GM21526 (cell line): ENCODE measurements around the gene TKFC.
A peak's percentile ranks its signal among the peaks of the same experiment; 100 is the strongest.

Experiments used
- ATAC-seq: cut with Tn5 transposase; IDR thresholded peaks from one replicate; pipeline ENCODE4 v1.9.1; 2021; ENCODE audit warnings: moderate library complexity; ENCODE audit not compliant: unreplicated experiment, low FRiP score

TKFC gene

DNA sequence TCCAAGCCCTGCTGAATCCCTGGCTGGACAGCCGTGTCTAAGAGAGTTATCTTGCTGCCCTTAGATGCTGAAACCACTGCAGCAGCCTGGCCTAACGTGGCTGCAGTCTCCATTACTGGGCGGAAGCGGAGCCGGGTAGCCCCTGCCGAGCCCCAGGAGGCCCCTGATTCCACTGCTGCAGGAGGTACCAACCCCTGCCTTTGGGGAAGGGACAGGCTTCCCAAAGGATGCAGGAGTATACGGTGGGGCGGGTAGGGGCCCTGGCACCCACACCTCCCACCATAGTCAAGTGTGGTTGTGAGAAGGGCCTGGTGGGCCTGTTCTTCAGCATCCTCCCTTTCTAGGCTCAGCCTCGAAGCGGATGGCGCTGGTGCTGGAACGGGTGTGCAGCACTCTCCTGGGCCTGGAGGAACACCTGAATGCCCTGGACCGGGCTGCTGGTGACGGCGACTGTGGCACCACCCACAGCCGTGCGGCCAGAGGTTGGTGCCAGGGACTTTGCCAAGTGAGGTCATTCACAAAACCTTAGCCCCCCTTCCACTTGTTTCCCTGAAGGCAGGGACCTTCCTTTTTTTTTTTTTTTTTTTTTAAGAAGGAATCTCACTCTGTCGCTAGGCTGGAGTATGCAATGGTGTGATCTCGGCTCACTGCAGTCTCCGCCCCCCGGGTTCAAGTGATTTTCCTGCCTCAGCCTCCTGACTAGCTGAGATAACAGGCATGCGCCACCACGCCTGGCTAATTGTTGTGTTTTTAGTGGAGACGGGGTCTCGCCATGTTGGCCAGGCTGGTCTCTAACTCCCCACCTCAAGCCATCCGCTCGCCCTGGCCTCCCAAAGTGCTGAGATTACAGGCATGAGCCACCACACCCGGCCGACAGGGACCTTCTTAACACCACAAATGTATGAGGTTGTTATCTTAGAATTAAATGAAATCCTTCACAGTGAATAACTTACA is 11.0 kb downstream of the TKFC start:
- ATAC-seq = no peak

DNA sequence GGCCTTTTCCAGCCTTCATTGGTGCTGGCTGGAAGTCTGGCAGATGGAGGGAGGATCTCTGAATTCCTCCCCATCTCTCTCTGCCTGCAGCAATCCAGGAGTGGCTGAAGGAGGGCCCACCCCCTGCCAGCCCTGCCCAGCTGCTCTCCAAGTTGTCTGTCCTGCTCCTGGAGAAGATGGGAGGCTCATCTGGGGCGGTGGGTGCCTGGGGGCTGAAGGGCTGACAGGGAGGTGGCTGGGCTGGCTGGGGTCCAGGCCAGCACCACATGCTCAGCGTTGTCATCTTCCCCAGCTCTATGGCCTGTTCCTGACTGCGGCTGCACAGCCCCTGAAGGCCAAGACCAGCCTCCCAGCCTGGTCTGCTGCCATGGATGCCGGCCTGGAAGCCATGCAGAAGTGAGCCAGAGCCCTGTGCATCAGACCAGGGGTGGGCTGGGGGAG is 12.2 kb downstream of the TKFC start:
- ATAC-seq = no peak

DNA sequence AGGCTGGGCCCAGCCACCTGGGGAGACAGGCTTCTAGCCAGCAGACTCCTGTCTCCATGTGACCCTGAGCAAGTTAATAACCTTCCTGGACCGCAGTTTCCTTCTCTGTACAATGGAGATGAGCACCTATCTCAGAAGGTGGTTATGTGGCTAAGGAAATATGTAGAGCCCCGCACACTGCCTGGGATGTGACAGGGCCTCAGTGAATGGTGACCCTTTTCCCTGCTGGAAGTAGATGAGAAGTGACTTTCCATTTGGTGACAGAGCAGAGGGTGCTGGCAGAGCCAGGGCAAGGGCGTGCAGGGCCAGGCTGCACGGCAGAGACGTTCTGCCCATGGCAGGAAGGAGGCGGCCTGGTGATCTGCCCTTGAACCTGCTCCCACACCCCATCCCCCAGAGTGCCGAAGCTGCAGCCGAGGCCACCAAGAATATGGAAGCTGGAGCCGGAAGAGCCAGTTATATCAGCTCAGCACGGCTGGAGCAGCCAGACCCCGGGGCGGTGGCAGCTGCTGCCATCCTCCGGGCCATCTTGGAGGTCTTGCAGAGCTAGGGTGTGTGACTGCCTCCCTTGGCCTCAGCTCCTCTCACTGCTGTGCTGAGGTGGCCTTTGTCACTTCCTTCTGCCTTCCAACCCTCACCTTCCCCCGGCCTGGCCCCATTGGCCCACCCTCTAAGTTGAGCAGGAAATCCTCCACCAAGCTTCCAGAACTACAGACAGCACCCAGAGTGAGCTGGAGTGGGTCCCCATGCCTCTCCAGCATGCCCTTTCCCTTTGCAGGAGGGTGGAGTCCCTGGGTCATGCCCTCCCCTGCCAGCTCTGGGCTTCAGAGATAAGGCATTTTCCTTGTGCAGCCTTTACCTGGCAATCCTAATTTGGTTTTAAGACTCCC is 13.2 kb downstream of the TKFC start:
- no peak for ATAC-seq

DNA sequence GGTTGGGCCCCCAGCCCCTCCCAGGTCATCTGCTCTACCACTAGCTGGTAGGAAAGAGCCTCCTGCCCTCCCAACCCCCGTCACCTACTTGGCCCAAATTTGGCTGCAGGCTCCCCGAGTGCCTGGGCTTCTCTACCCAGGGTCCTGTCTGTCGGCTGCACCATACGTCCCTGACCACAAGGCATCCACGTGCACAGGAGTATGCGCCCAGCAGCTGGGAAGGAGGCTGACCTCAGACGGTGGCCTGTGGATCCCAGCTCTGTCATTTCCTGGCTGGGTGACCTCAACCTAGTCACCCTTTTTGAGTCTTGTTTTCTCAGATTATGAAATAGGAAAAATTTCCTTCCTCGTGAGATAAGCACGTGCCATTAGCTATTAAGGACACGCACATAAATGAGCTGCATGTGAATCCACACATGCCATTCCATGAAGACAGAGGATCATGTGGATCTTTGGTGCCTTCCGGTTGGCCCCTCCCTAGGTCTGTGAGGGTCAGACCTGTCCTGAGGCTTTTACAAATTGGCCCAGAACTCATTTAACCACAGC is 15.0 kb downstream of the TKFC start:
- no peak for ATAC-seq

DNA sequence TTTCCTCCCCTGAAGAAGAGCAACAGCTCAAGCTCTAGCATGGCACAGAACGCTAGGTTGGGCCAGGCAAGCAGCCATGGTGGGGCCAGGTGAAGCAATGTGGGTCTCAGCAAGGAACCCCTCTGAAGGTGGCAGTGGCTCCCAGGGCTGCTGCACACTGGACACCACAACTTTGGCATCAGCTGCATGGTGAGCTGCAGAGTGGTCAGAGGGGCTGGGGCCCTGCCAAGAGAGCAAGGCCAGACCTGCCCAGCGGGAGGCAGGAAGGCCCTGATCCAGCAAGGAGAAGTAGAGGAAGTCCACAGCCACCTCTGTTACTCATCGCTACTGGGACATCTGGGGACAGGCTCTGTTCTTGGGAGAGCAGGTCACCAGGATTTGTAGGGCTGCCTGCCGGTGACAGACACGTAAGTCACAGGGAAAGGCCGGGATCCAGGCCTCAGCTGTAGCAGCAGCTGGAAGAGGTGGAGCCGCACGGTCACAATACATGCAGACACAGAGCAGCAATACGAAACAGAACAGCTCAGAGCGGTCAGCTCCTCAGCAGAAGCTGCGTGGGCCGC is 16.2 kb downstream of the TKFC start:
- no peak for ATAC-seq

DNA sequence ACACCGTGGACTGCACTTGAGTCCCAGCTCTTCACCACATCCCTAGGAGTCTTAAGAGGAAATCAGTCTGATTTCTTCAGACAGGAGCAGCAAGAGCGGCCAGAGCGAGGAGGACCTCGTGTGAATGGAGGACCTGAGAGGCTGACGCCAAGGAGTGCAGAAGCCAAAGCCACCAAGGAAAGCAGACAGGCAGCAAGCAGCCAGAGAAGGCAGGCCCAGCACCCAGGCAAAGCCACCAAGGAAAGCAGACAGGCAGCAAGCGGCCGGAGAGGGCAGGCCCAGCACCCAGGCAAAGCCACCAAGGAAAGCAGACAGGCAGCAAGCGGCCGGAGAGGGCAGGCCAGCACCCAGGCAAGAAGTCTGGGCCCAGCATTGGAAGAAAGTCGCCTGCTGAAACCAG is 16.9 kb downstream of the TKFC start:
- no peak for ATAC-seq

DNA sequence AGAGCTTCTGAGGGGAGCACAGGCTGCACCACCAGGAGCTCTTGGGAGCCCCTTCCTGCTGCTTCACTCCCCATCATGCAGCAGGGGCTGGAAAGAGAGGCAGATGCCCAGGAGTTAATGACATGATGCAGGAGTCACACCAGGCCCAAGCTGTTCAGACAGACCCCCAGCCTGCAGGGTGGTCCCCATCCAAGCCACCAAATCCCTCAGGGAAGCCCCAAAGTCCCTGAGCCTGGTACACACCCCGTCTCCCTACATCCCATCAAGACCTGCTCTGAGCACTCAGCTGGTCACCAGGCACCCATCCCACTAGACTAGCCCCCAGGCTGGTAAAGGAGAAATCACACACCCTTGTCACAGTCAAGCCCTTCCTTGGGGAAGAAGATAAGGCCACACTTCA is 17.3 kb downstream of the TKFC start:
- ATAC-seq = no peak

DNA sequence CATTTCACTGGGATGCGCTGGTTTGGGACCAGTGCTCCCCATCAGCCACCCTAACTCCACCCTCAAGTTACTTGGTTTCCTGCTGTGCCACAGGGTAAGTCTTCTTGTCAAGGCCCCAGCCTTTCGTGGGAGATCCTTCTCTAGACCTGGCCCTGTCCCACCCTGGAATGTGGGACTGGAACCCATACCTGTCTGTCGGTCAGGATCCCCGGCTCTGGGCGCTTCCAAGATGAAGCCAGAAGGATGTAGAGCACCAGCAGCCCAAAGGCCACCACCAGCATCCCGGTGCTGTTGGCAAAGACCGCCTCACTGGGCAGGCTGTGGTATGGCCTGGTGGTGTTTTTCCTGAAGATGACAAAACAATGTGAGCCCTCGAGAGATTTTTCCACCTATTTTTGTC is 17.8 kb downstream of the TKFC start:
- no peak for ATAC-seq

DNA sequence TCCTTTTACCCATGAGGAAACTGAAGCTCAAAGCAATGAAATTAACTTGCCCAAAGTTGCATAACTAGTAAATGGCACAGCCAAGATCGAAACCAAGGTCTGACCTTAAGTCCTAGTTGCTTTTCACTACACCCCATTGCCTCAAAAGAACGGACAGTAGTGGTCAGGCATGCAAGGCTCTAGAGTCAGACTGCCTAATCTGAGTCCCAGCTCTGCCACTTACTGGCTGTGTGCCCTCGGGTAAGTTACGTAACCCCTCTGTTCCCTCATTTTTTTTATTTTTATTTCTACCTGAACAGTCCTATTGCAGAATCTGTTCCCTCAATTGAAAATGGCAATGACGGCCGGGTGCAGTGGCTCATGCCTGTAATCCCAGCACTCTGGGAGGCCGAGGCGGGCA is 19.0 kb downstream of the TKFC start:
- ATAC-seq = no peak

DNA sequence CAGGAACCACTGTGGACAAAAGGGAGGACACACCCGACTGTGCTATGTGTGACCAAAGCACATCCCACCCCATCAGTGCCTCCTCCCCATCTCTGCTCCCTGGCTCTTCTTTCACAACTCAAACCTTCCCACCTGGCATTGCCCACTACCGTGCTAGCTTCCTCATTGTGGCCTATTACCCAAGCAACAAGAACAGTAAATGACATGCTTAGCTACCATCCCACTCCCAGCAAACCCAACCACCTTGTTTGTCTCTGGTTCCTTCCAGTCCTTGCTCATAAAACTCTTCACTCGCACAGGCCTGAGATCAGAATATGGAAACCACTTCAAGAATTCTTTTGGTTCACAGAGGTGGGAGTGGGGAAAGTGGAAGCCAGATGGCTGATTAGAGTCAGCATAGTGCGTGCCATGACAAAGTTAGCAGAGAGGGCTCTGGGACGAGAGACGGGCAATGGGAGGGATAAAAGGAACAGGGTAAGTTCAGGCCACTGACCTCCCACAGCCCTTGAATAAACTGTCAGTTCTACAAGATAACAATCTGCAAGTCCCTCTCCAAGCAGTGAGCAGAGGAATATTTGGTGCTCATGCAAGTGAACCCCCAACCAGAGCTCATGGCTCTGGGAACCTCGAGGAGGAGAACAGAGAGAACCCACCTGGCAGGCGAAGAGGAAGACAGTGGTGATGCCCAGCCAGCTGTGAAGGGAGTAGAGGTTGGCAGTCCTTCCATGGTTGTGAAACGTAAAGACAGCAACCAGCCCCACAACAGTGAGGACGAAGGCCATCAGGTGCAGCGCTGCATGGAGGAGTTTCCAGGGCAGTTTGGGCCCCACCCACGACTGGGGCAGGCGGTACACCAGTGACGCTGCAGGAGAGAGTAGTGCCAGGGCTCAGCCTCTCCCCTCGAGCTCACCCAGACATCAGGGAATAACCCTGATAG is 20.4 kb downstream of the TKFC start:
- no peak for ATAC-seq

DNA sequence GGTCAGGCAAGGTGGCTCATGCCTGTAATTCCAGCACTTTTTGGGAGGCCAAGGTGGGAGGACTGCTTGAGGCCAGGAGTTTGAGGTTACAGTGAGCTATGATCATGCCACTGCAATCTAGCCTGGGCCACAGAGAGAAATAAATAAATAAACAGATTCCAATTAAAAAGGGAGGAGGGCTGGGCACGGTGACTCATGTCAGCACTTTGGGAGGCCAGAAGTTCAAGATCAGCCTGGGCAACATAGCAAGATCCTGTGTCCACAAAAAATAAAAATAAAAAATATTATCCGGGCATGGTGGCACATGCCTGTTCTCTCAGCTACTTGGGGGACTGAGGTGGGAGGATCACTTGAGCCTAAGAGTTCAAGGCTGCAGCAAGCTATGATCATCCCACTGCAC is 21.2 kb downstream of the TKFC start:
- no peak for ATAC-seq

DNA sequence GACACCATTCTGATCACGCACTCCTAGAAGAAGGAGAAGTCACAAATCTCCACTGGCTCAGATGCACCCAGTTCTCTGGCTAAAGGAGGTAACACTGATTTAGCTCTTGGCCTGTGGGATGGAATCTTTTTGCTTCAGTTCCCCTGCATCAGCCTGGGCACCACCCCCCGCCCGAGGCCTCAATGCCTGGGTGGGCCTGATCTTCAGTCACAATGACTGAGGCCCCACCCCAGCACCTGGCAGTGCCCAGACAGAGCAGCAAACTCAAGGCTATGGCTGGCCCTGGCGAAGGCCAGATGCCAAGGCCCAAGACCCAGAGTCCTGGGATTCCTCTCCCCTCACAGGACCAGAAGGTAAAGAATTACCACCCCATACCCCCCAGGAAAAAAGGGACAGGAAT is 23.7 kb downstream of the TKFC start:
- no peak for ATAC-seq

DNA sequence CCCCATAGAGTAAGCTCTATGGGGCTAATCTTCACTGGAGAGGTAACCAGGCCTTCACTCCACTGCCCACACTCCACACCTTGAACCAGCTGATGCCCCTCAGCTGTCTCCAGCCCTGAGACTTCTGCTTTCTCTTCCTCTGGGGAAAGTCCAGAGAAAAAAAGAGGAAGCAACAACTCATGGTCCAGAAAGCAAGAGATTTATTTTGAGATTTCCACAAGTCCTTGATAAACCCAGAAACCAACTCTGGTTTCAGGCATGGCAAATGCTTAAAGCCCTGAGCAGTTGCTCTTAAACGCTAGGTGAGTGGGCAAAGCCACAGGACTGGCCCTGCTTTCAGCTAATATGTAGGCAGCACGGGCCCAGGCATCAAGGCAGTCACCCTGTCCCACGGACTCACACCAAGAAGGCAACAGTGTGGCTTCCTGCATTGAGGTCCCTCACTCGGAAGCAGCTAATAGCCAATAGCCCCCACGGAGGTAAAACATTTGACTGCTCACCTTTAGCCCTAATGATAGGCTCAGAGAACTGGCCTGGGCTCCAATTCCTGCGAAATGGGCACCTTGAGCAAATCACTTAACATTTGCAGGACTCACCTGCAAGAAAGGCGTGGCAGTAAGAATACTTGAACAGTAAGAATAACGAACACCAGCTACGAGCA is 24.3 kb downstream of the TKFC start:
- ATAC-seq = peak; percentile 34

DNA sequence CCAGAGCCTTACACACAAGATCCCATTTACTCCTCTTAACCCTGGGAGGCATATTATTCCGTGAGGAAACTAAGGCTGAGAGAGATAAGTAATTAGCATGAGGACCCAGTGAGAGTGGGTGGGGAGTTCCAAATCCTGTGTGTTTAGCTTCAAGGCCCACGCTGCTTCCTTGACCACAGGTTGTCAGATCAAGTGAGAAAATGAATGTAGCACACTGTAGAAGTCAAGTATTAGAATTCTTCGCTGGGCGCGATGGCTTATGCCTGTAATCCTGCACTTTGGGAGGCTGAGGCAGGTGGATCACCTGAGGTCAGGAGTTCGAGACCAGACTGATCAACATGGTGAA is 24.8 kb downstream of the TKFC start:
- ATAC-seq = no peak

DNA sequence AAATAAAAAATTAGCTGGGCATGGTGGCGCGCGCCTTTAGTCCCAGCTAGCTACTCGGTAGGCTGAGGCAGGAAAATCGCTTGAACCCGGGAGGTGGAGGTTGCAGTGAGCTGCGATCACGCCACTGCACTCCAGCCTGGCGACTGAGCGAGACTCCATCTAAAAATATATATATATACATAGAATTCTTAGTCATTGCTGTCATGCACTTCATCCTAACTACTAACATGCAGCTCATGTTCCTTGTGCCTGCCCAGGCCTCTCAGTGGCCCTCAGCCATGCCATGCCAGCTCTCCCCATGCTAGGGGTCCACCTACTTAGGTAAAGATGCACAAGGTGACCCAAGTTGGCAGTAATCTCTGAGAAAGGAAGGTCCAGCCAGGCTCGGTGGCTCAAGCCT is 25.5 kb downstream of the TKFC start:
- no peak for ATAC-seq

DNA sequence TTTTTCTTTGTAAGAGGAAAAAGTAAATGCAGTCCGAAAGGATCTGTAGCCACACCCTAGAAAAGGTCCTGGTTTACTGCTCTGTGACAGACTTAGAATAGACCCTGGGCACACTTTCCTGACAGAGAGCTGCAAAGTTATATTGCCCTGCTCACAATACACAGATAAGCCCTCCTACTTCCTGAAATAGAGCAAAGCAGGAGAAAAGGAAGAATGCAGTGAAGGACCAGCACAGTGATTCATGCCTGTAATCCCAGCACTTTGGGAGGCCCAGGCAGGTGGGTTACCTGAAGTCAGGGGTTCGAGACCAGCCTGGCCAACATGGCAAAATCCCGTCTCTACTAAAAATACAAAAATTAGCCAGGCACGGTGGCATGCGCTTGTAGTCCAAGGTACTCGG is 26.5 kb downstream of the TKFC start:
- ATAC-seq = no peak

DNA sequence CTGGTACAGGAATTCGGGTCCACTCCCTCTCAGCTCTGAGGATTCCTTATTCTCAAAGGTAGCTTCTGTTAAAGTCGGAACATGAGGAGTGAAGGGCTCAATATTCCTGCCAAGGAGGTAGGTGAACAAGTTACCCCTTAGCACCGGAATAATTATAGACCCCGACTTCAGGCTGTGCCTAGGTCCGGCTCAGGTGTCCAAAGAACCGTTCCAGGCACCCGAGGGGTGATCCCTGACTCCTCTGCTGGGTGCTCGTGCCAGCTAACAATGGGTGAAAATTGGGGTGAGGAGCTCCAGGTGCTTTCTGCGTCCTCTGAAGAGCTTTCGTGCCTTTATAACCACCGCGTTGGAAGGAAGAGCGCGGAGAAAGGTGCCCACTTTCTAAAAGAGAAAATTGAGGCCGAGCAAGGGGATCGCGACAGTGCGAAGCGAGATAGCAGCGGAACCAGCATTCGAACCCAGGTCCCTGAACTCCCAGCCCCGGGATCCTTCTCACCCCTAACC is 28.3 kb downstream of the TKFC start:
- no peak for ATAC-seq

DNA sequence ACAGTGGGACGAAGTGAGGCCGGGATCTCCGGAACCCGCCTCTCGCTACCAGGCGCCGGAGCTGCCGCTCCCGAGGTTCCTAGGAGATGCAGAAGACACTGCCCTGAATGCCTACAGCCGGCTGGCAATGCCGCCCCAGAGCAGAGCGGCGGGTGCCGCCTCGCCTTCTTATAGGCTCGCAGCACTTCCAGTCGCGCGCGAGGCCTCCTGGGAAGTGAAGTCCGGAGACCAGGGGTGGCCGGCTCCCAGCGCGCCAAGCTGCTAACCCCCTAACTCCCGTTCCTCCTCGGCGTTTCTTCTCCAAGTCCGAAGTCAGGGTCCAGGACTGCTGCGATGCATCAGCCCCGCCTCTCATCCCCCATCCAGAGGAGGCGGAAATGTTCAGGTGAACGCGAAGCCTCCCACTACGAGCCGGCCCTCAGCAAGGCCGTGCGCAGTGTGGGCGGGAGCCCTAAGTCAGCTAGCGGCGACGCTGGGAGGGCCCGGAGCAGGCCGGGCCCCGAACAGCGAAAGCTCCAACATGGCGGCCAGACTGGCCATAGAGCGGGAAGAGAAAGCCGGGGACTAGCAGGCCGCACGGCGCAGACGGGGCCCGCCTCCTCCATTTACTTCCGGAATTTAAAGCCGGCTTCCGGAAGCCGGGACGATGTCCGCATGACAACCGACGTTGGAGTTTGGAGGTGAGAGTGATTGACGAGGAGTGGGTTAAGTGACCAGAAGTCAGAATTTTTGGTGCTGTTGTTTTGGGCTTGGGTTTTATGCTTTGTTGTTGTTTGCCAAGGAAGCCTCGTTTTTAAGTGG is 28.9 kb downstream of the TKFC start, which contains the start of the genes CYB561A3 and TMEM138:
Gene CYB561A3, minus strand, starts transcription at position 142 of the 801 bp plus-strand sequence. CDS start 5,169 bp downstream, outside the sequence.
Gene TMEM138, plus strand, starts transcription at position 634 of the 801 bp plus-strand sequence. CDS start 2,017 bp downstream, outside the sequence.
- ATAC-seq = peak; percentile 73
